ENCODE results near the gene B4GALT6. TPM values are rescaled to one million over a fixed set of nuclear protein-coding genes. Genes with fewer than 3 reads are reported as not detected.

B4GALT6 gene
- total and polyA plus RNA-seq, 9 donors = 2.1 to 16.5 (median 6.5) TPM

- no peak overlapping the region for H3K4me3 ChIP-seq
- intact Hi-C loops (cut with DNase I) = no loop called here
- DNase-seq = no peak
- no peaks in the 10 kb centered on the region for H3K9me3 ChIP-seq
- H3K4me1 ChIP-seq (ENCODE audit: insufficient read depth) = no peaks in the 10 kb centered on the region
- WGBS, 3 donors = 48 to 60% (median 51%) methylated on average over 6 of the region's 6 CpGs
- no peaks in the 10 kb centered on the region for H3K36me3 ChIP-seq
- no peaks in the 10 kb centered on the region for H3K27me3 ChIP-seq
- TF ChIP-seq EP300 (IDR thresholded peaks at IDR 0.05) (no peak), POLR2A (IDR thresholded peaks at IDR 0.05) (no peak), CTCF (IDR thresholded peaks at IDR 0.05) (no peak)
- no peak overlapping the region for H3K27ac ChIP-seq
Measured at GRCh38 chr18:31697351-31698298, 13.2 kb upstream of the B4GALT6 start.

- Histone ChIP-seq H3K36me3 (no peaks in the 10 kb centered on the region), H3K27me3 (no peaks in the 10 kb centered on the region), H3K4me1 (ENCODE audit: insufficient read depth) (no peaks in the 10 kb centered on the region), H3K27ac (no peak overlapping the region), H3K9me3 (no peaks in the 10 kb centered on the region), H3K4me3 (no peak overlapping the region)
- DNase-seq = no peak
- intact Hi-C loops (cut with DNase I) = no loop called here
- TF ChIP-seq POLR2A (IDR thresholded peaks at IDR 0.05) (no peak), CTCF (IDR thresholded peaks at IDR 0.05) (no peak), EP300 (IDR thresholded peaks at IDR 0.05) (no peak)
- WGBS, 3 donors = 89 to 92% (median 91%) methylated on average over 3 of the region's 3 CpGs
Measured at GRCh38 chr18:31695989-31696388, 11.6 kb upstream of the B4GALT6 start.

DNA sequence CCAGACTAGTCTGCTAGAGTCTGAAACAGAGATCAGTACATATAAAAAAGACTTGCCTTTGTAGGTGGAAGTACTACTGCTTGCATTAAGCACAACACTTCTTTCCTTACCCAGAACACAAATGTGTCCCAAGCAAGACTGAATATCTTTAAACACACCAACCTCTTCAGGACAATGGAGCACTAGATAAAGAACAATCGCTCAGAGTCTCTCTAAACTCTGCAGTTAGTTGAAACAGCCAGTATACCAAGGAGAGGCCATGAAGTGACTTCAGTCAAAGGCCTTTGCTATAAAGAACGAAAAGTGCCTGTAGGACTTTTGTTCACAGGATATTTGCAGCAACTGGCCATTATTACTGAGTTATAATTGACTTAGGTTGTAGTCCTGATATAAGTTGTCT, 9.9 kb upstream of the B4GALT6 start:
- H3K27ac ChIP-seq = no peak overlapping the region
- WGBS, 3 donors = 87 to 95% (median 92%) methylated on average over 2 of the region's 2 CpGs
- no peaks in the 10 kb centered on the region for H3K27me3 ChIP-seq
- H3K4me3 ChIP-seq = no peak overlapping the region
- intact Hi-C loops (cut with DNase I) = no loop called here
- no peaks in the 10 kb centered on the region for H3K9me3 ChIP-seq
- no peaks in the 10 kb centered on the region for H3K36me3 ChIP-seq
- DNase-seq = no peak
- no peak for TF ChIP-seq CTCF (IDR thresholded peaks at IDR 0.05)
- TF ChIP-seq EP300 (IDR thresholded peaks at IDR 0.05) = no peak
- no peak for TF ChIP-seq POLR2A (IDR thresholded peaks at IDR 0.05)
- no peaks in the 10 kb centered on the region for H3K4me1 ChIP-seq (ENCODE audit: insufficient read depth)

- Histone ChIP-seq H3K9me3 (no peaks in the 10 kb centered on the region), H3K27ac (no peak overlapping the region), H3K36me3 (no peaks in the 10 kb centered on the region), H3K4me3 (no peak overlapping the region), H3K27me3 (no peaks in the 10 kb centered on the region), H3K4me1 (ENCODE audit: insufficient read depth) (no peaks in the 10 kb centered on the region)
- DNase-seq = no peak
- 67 to 72% (median 70%) methylated on average over 2 of the region's 2 CpGs for WGBS, 3 donors
- intact Hi-C loops (cut with DNase I) = no loop called here
- TF ChIP-seq EP300 (IDR thresholded peaks at IDR 0.05) (no peak), POLR2A (IDR thresholded peaks at IDR 0.05) (no peak), CTCF (IDR thresholded peaks at IDR 0.05) (no peak)
Measured at GRCh38 chr18:31688606-31689005, 4.2 kb upstream of the B4GALT6 start.
